Glutamatergic neuron (in vitro differentiated cells): Measurements from ENCODE around the gene DCTN5. TPM values are rescaled to one million over a fixed set of nuclear protein-coding genes. Genes with fewer than 3 reads are reported as not detected.
A peak's percentile ranks its signal among the peaks of the same experiment; 100 is the strongest.
"Not testable (repeated sequence)": the region's sequence is repeated elsewhere in the genome, so short reads cannot be mapped to it uniquely, and the experiment has no call there.

Experiments
- DNase-seq: peaks from one replicate; pipeline ENCODE4 v3.0.0; 2022
- H3K27ac Mint-ChIP-seq: one replicate; pipeline ENCODE4 v1.8.0; 2020; ENCODE audit warnings: mild to moderate bottlenecking, mixed read lengths, inconsistent platforms; ENCODE audit not compliant: unreplicated experiment
- H3K27me3 Mint-ChIP-seq: one replicate; pipeline ENCODE4 v1.8.0; 2020; ENCODE audit warnings: mild to moderate bottlenecking, moderate library complexity, mixed read lengths, inconsistent platforms; ENCODE audit not compliant: unreplicated experiment
- H3K36me3 Mint-ChIP-seq: one replicate; pipeline ENCODE4 v1.8.0; 2020; ENCODE audit warnings: mild to moderate bottlenecking, mixed read lengths, inconsistent platforms; ENCODE audit not compliant: unreplicated experiment
- H3K4me1 Mint-ChIP-seq: one replicate; pipeline ENCODE4 v1.8.0; 2020; ENCODE audit warnings: mild to moderate bottlenecking, low read depth, mixed read lengths, inconsistent platforms; ENCODE audit not compliant: unreplicated experiment
- H3K4me3 Mint-ChIP-seq: one replicate; pipeline ENCODE4 v1.8.0; 2020; ENCODE audit warnings: mild to moderate bottlenecking, mixed read lengths, inconsistent platforms; ENCODE audit not compliant: unreplicated experiment
- H3K9me3 Mint-ChIP-seq: one replicate; pipeline ENCODE4 v1.8.0; 2020; ENCODE audit warnings: mild to moderate bottlenecking, moderate library complexity, mixed read lengths, inconsistent platforms; ENCODE audit not compliant: unreplicated experiment
- total RNA-seq: library from RNA; stranded (reverse); fragmentation: NEBNext Ultra II Directional; extraction: Animal tissue kit (Norgen Biotek cat#: 25700); gene quantifications from one replicate; pipeline ENCODE4 v1.2.1, GENCODE V29; 2021; ENCODE audit not compliant: unreplicated experiment
- TF ChIP-seq, protein P1 (sequence below): fragments of 200-600 bp; sonication (generic); IDR thresholded peaks from one replicate; pipeline ENCODE4 v1.5.0; 2021; ENCODE audit not compliant: partially characterized antibody, unreplicated experiment

The DCTN5 gene
- total RNA-seq, 1 donor from 2014 or later = 96.5 TPM

DNA sequence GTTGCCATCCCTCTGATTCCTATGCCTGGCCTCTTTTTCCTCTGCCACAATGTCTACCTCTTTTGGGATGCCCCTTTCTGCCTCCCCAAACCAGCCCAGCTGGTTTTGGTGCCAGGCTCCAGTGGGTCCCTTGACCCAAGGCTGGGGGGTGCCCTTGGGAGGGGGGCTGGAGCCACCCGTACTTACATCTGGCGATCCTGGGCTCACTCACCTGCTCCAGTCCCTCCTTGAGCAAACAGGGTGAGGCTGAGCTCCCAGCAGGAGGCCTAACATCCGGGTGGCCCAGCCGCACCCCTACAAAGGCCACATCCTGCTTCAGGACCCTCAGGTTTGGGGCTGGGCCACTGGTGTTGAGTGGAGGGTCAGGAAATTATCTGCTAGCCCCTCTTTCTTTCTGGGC is 70.5 kb downstream of the DCTN5 start:
- TF ChIP-seq, protein P1, sequence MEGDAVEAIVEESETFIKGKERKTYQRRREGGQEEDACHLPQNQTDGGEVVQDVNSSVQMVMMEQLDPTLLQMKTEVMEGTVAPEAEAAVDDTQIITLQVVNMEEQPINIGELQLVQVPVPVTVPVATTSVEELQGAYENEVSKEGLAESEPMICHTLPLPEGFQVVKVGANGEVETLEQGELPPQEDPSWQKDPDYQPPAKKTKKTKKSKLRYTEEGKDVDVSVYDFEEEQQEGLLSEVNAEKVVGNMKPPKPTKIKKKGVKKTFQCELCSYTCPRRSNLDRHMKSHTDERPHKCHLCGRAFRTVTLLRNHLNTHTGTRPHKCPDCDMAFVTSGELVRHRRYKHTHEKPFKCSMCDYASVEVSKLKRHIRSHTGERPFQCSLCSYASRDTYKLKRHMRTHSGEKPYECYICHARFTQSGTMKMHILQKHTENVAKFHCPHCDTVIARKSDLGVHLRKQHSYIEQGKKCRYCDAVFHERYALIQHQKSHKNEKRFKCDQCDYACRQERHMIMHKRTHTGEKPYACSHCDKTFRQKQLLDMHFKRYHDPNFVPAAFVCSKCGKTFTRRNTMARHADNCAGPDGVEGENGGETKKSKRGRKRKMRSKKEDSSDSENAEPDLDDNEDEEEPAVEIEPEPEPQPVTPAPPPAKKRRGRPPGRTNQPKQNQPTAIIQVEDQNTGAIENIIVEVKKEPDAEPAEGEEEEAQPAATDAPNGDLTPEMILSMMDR = no peak
- no peak overlapping the region for H3K27ac Mint-ChIP-seq
- H3K36me3 Mint-ChIP-seq = peaks cover 5% of the 10 kb centered on the region
- DNase-seq = no peak
- peaks cover 4% of the 10 kb centered on the region for H3K9me3 Mint-ChIP-seq
- H3K4me3 Mint-ChIP-seq = no peak overlapping the region
- H3K4me1 Mint-ChIP-seq = no peaks in the 10 kb centered on the region
- peaks cover 8% of the 10 kb centered on the region for H3K27me3 Mint-ChIP-seq

DNA sequence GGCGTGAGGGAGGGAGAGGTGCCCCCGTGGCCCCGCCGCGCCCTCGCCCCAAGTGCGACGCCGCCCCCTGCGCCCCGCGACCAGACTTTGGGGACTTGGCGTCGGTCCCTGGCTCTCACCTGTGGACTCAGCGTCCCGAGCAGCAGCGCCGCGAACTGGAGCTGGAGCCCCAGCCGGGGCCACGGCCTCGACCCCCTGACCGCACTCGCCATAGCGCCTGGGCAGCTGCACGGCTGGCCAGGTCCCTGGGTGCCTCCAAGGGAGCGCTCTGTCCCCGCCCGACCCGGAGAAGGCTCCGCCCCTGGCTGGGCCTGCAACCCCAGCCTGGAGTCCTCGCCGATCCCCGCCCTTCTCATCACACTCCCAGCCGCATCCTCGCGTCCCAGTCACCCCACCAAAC is 71.7 kb downstream of the DCTN5 start, which contains the start of gene ERN2:
Gene ERN2 (minus strand): TSS at position 247 of the 400 bp plus-strand sequence. CDS start 35 bp downstream, at position 212.
- peaks cover 5% of the 10 kb centered on the region for H3K36me3 Mint-ChIP-seq

DNA sequence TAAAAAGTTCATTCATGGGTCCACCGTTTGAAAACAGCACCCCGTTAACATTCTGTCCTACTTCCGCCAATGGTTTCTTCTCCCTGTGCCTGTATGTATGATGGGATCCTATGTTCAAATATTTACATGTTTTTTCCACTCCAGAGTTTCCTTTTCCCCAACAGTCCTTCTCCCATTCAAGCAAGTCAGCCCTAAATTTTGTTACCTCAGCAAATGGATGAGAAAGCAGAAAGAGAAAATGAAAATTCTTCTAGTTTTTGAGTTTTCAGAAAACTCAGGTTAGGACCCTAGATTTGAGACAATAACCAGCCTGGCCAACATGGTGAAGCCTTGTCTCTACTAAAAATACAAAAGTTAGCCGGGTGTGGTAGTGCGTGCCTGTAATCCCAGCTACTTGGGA is 75.2 kb downstream of the DCTN5 start:
- peaks cover 7% of the 10 kb centered on the region for H3K27me3 Mint-ChIP-seq

More for the DNA sequence above, 71.7 kb downstream of the DCTN5 start, which contains the start of gene ERN2:
- DNase-seq = peak; percentile 29
- peaks cover 8% of the 10 kb centered on the region for H3K27me3 Mint-ChIP-seq
- no peak within 1 kb of the TSS for H3K27ac Mint-ChIP-seq
- TF ChIP-seq, protein P1 = no peak
- H3K4me1 Mint-ChIP-seq = no peaks in the 10 kb centered on the region
- peak within 1 kb of the TSS; percentile 46 for H3K4me3 Mint-ChIP-seq
- peaks cover 4% of the 10 kb centered on the region for H3K9me3 Mint-ChIP-seq

DNA sequence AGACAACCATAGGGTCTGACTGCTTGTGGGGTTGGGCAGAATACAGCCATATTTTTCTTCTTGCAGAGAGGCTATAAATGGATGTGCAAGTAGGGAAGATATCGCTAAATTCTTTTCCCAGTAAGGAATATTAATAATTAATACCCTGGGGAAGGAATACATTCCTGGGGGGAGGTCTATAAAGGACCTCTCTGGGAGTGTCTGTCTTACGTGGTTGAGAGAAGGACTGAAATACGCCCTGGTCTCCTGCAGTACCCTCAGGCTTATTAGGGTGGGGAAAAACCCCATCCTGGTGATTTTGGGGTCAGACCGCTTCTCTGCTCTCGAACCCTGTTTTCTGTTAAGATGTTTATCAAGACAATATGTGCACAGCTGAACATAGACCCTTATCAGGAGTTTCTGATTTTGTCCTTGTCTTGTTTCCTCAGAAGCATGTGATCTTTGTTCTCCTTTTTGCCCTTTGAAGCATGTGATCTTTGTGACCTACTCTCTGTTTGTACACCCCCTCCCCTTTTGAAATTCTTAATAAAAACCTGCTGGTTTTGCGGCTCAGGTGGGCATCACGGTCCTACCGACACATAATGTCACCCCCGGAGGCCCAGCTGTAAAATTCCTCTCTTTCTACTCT is 81.5 kb downstream of the DCTN5 start:
- H3K36me3 Mint-ChIP-seq, H3K4me3 Mint-ChIP-seq, H3K27ac Mint-ChIP-seq, H3K4me1 Mint-ChIP-seq, H3K9me3 Mint-ChIP-seq, H3K27me3 Mint-ChIP-seq, DNase-seq: not testable (repeated sequence)

More for the DNA sequence above, 75.2 kb downstream of the DCTN5 start:
- Mint-ChIP-seq H3K9me3 (no peaks in the 10 kb centered on the region), H3K4me3 (no peak overlapping the region), H3K36me3 (peaks cover 5% of the 10 kb centered on the region), H3K4me1 (no peaks in the 10 kb centered on the region), H3K27ac (no peak overlapping the region)
- TF ChIP-seq, protein P1 = no peak
- no peak for DNase-seq

DNA sequence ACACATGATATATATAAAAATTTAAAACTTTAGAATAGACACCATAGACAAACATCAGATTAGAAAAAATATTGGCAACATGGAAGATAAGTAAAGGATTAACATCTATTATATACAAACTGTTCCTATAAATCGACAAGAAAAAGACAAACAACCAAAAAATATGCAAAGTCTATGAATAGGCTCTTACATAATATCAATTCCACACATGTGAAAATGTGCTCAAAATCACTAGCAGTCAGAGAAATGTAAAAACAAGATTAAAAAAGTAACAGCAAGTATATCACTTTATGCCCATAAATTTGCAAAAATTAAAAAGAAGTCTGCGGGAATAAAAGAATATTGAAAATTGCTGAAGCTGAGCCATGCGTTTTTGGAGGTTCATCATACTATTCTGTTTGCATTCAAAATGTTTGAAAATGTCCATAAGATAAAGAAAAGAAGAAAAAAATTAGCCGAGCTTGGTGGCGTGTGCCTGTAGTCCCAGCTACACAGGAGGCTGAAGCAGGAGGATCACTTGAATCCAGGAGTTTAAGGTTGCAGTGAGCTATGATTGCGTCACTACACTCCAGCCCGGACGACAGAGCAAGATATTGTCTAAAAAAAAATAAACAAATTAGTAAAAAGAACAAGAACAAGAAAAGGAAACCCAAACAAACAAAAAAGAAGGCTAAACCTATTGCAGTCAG is 83.0 kb downstream of the DCTN5 start:
- Mint-ChIP-seq H3K36me3 (no peaks in the 10 kb centered on the region), H3K4me3 (no peak overlapping the region), H3K27ac (no peak overlapping the region), H3K4me1 (no peaks in the 10 kb centered on the region), H3K27me3 (peaks cover 4% of the 10 kb centered on the region), H3K9me3 (peaks cover 8% of the 10 kb centered on the region)
- TF ChIP-seq, protein P1 = no peak
- no peak for DNase-seq
